ENCODE measurements around the gene TRIO.
"Not testable (repeated sequence)": the region's sequence is repeated elsewhere in the genome, so short reads cannot be mapped to it uniquely, and the experiment has no call there.

Gene TRIO

GRCh38 chr5:14142827-14143545 lies at the start of gene TRIO:
TSS of gene TRIO (plus strand) at chr5:14143342. CDS start at chr5:14143726, 384 bp downstream.
- peak; percentile 79 for ATAC-seq

GRCh38 chr5:14097380-14097779 lies 45.8 kb upstream of the TRIO start:
- ATAC-seq = not testable (repeated sequence)

More at GRCh38 chr5:14142827-14143545, at the start of gene TRIO:
- TF ChIP-seq TSHZ2 (CRISPR knock-in tag; IDR thresholded peaks at IDR 0.05) (0 out of 2 replicates have a peak, but pooled peaks have one; percentile 24), ZNF8 (CRISPR knock-in tag; IDR thresholded peaks at IDR 0.05) (no peak), RARB (CRISPR knock-in tag; IDR thresholded peaks at IDR 0.05) (no peak), TOX (CRISPR knock-in tag; IDR thresholded peaks at IDR 0.05; ENCODE audit: borderline replicate concordance) (no peak)

GRCh38 chr5:14097998-14098471 lies 45.1 kb upstream of the TRIO start:
- ATAC-seq = no peak
- TF ChIP-seq BACH2 (CRISPR knock-in tag; IDR thresholded peaks at IDR 0.05; ENCODE audit: borderline replicate concordance) (no peak), OSR1 (CRISPR knock-in tag; IDR thresholded peaks at IDR 0.05) (no peak), PPARA (CRISPR knock-in tag; IDR thresholded peaks at IDR 0.05; ENCODE audit: borderline replicate concordance) (no peak), ZNF70 (CRISPR knock-in tag; IDR thresholded peaks at IDR 0.05) (no peak)

- TF ChIP-seq TSHZ2 (CRISPR knock-in tag; IDR thresholded peaks at IDR 0.05) (no peak), ZFP3 (CRISPR knock-in tag; IDR thresholded peaks at IDR 0.05) (no peak), POU6F1 (CRISPR knock-in tag; IDR thresholded peaks at IDR 0.05; ENCODE audit: borderline replicate concordance, low read depth) (no peak), OSR1 (CRISPR knock-in tag; IDR thresholded peaks at IDR 0.05) (no peak), CREB5 (CRISPR knock-in tag; IDR thresholded peaks at IDR 0.05; ENCODE audit: low read depth) (no peak), PPARA (CRISPR knock-in tag; IDR thresholded peaks at IDR 0.05; ENCODE audit: borderline replicate concordance) (no peak), TCF4 (CRISPR knock-in tag; IDR thresholded peaks at IDR 0.05; ENCODE audit: borderline replicate concordance) (no peak), CSRNP3 (CRISPR knock-in tag; IDR thresholded peaks at IDR 0.05) (no peak), CSDC2 (CRISPR knock-in tag; IDR thresholded peaks at IDR 0.05) (no peak), ZFP30 (CRISPR knock-in tag; IDR thresholded peaks at IDR 0.05) (no peak), ISL1 (CRISPR knock-in tag; IDR thresholded peaks at IDR 0.05) (no peak), PATZ1 (CRISPR knock-in tag; IDR thresholded peaks at IDR 0.05; ENCODE audit: borderline replicate concordance) (no peak), ESRRG (CRISPR knock-in tag; IDR thresholded peaks at IDR 0.05) (no peak), TOX (CRISPR knock-in tag; IDR thresholded peaks at IDR 0.05; ENCODE audit: borderline replicate concordance) (no peak), GLIS3 (CRISPR knock-in tag; IDR thresholded peaks at IDR 0.05) (no peak), RARB (CRISPR knock-in tag; IDR thresholded peaks at IDR 0.05) (no peak), ARNTL (CRISPR knock-in tag; IDR thresholded peaks at IDR 0.05; ENCODE audit: borderline replicate concordance, low read depth) (no peak), BACH2 (CRISPR knock-in tag; IDR thresholded peaks at IDR 0.05; ENCODE audit: borderline replicate concordance) (no peak)
- no peak for ATAC-seq
Observed at GRCh38 chr5:14100281-14100680, 42.9 kb upstream of the TRIO start.
